ENCODE measurements around the gene RPS2.
A peak's percentile ranks its signal among the peaks of the same experiment; 100 is the strongest.

The RPS2 gene

GRCh38 chr16:1959269-1960039 lies 5.2 kb downstream of the RPS2 start, which contains the start of gene NDUFB10 (continued):
- TF ChIP-seq PBX3 (CRISPR knock-in tag; IDR thresholded peaks at IDR 0.05) (no peak; the same call in 1 of the 2 replicates), YY2 (tag by site-specific recombination; IDR thresholded peaks at IDR 0.05) (peak; percentile 71), HOXD13 (CRISPR knock-in tag; IDR thresholded peaks at IDR 0.05; ENCODE audit: borderline replicate concordance) (no peak), ZNF146 (tag by site-specific recombination; IDR thresholded peaks at IDR 0.05) (no peak), SP2 (tag by site-specific recombination; IDR thresholded peaks at IDR 0.05) (no peak; the same call in 1 of the 2 replicates), ZNF114 (tag by site-specific recombination; IDR thresholded peaks at IDR 0.05) (no peak), ZNF132 (tag by site-specific recombination; IDR thresholded peaks at IDR 0.05; ENCODE audit: borderline replicate concordance) (no peak), ZNF501 (tag by site-specific recombination; IDR thresholded peaks at IDR 0.05) (peak; percentile 52; the same call in 1 of the 2 replicates), ZNF670 (tag by site-specific recombination; IDR thresholded peaks at IDR 0.05; ENCODE audit: low read depth) (no peak), ATF2 (tag by site-specific recombination; IDR thresholded peaks at IDR 0.05; ENCODE audit: low read depth) (no peak), PRDM4 (tag by site-specific recombination; IDR thresholded peaks at IDR 0.05) (no peak; the same call in 1 of the 2 replicates), ZNF580 (tag by site-specific recombination; IDR thresholded peaks at IDR 0.05) (no peak), ZNF530 (tag by site-specific recombination; IDR thresholded peaks at IDR 0.05; ENCODE audit: low read depth) (no peak), ZNF140 (tag by site-specific recombination; IDR thresholded peaks at IDR 0.05) (no peak), ZNF19 (tag by site-specific recombination; IDR thresholded peaks at IDR 0.05; ENCODE audit: low read depth) (no peak), ZNF394 (tag by site-specific recombination; IDR thresholded peaks at IDR 0.05; ENCODE audit: borderline replicate concordance) (no peak; the same call in 1 of the 2 replicates), BCL11B (tag by site-specific recombination; IDR thresholded peaks at IDR 0.05; ENCODE audit: low read depth) (peak; percentile 47; the same call in 1 of the 2 replicates), ZNF707 (tag by site-specific recombination; IDR thresholded peaks at IDR 0.05) (no peak), PRDM2 (tag by site-specific recombination; IDR thresholded peaks at IDR 0.05; ENCODE audit: borderline replicate concordance) (no peak), TCF7L2 (IDR thresholded peaks at IDR 0.05; ENCODE audit: borderline replicate concordance, low read depth, low read length) (no peak), ZNF169 (tag by site-specific recombination; IDR thresholded peaks at IDR 0.05) (no peak), INSM2 (tag by site-specific recombination; IDR thresholded peaks at IDR 0.05) (no peak), ZBTB21 (tag by site-specific recombination; IDR thresholded peaks at IDR 0.05) (no peak), ZBTB8A (tag by site-specific recombination; IDR thresholded peaks at IDR 0.05) (peak; percentile 88), ZBTB20 (tag by site-specific recombination; IDR thresholded peaks at IDR 0.05) (peak; percentile 87), ZNF133 (tag by site-specific recombination; IDR thresholded peaks at IDR 0.05) (no peak), ZNF610 (tag by site-specific recombination; IDR thresholded peaks at IDR 0.05; ENCODE audit: borderline replicate concordance) (0 out of 2 replicates have a peak, but pooled peaks have one; percentile 10)
